ENCODE data around the gene HSD11B1.

Gene HSD11B1

DNA sequence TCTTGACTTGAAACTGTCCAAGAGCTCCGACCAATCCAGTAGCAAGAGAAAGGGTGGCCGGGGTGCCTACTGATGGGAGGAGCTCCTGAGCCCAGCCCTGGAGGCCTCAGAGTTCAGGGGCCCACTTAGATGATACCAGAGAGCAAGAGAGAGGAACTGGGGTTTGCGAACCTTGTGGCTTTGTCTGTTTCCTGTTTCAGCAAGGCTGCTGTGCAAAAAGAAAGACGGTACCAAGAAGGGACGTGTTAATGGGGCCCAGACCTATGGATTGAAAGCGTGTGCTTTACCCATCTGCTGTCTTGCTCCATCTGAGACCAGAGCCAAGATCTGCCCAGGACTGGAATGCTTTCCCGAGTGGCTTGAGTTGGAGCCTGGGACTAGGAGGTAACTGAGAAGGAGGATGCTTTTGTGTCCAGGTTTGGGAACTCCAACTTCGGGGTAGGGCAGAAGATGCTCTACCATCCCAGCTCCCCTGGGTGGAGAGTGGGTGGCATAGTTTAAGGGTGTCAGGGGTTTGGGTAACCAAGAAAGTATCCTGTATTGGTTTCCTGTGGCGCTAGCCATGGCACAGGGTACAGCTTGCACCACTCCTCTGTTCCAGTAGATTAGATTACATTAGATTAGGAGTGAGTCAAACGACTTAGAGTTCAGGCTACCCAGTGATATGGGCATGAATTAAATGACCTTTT, 51.4 kb downstream of the HSD11B1 start, which contains the start of gene TRAF3IP3:
TRAF3IP3 (plus strand) TSS at position 128 of the 689 bp plus-strand sequence. CDS start 3,987 bp downstream, outside the sequence.
- peak; percentile 55 for DNase-seq (ENCODE audit: low read depth)

DNA sequence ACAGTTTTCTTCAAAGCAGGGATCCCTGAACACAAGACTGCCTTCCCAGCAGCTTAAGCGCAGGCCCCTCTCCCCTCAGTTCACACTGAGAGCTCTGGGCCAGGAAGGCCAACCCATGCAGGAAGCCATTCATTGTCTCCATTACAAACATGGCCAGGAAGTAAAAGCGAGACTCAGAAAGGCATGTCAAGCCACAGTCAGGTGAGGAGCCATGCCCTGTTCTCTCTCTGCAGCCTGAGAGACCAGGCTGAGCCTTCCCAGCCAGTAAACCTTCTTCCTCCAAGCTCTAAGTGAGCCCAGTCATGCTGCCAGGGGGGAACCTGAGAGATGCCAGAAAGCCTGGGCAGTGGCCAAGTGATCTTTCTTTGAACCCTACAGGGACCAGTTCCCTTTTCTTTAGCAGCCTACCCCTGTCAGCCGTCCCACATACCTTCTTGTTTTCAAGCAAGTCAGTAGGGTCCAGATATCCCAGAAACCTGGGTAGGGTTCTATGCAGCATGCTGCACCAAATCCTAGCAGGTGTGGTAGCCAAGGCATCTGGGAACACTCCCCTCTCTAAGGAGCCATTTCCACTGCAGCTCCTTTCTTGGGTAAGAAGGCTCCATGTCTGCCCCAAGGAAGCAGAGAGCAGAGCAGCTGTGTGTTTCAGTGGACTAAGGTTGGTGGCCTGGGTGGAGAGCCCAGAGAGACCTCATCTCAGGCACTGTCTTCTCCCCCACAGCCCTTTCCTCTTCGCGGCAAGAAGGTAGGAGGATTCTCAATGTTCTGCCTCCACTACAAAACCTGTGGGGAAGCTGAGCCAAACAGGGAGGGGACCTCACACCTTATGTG, 52.2 kb downstream of the HSD11B1 start:
- no peak for DNase-seq (ENCODE audit: low read depth)

DNA sequence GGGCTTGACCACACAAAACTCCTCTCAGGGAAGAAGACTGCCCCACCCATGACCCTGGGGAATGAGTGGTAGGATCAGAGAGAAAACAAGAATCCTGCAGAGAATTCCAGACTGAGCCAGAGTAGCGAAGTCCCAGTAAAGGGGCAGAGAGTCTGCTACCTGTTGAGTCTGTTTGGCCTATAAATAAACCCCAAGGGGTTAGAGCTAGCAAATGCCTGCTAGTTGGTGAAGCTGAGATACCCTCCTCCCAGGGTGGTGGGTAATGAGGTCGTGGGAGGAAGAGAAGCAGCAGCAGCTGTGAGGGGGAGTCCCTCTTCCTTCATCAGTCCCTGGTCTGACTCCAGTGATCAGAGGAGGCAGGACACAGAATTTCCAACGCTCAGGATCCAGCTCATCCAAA, 53.8 kb downstream of the HSD11B1 start:
- DNase-seq (ENCODE audit: low read depth): no peak

GRCh38 chr1:209759829-209760359, 55.2 kb downstream of the HSD11B1 start:
- DNase-seq (ENCODE audit: low read depth): no peak

- no peak for DNase-seq (ENCODE audit: low read depth)
Measured at GRCh38 chr1:209761011-209761635, 56.5 kb downstream of the HSD11B1 start.

DNA sequence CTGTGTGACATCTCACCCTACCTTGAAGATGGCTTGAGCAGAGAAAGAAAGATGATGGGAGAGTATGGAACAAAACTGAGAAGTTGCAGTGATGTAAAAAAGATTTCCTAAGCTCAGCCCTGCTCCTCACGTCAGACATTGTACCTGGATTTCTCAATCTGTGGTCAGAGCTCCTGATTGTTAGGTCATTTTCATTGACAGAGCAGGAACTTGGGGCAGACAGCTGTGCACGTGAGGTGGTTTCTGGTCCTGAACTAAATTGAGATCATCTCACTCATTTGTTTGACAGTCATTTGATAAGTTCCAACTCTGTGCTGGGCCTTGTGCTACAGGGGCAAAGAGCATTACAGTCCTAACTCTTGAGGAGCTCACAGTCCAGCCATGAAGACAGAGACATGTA, 61.4 kb downstream of the HSD11B1 start:
- DNase-seq (ENCODE audit: low read depth): no peak

GRCh38 chr1:209767096-209767495, 62.5 kb downstream of the HSD11B1 start:
- DNase-seq (ENCODE audit: low read depth): no peak

GRCh38 chr1:209767706-209768105, 63.1 kb downstream of the HSD11B1 start:
- no peak for DNase-seq (ENCODE audit: low read depth)

DNA sequence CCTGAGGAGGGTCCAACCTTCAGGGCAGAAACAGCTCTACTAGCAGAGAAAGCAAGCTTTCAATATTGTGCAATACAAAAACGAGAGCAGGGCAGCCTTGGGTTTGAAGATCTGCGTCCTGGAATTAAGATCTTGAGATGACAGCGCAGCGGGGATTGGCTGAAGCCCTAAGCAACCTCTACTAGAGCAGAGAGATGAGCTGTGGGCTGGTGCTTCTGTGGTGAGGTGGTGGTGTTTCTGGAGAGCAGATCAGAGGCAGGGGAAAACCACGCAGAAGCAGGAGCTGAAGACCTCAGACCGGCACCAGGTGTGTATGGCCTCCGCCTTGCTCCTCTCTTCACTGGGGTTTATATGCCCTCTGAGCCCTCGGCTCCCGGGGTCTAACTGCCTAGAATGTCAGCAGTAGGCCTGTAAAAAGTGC, 63.7 kb downstream of the HSD11B1 start:
- DNase-seq (ENCODE audit: low read depth): peak; percentile 68

DNA sequence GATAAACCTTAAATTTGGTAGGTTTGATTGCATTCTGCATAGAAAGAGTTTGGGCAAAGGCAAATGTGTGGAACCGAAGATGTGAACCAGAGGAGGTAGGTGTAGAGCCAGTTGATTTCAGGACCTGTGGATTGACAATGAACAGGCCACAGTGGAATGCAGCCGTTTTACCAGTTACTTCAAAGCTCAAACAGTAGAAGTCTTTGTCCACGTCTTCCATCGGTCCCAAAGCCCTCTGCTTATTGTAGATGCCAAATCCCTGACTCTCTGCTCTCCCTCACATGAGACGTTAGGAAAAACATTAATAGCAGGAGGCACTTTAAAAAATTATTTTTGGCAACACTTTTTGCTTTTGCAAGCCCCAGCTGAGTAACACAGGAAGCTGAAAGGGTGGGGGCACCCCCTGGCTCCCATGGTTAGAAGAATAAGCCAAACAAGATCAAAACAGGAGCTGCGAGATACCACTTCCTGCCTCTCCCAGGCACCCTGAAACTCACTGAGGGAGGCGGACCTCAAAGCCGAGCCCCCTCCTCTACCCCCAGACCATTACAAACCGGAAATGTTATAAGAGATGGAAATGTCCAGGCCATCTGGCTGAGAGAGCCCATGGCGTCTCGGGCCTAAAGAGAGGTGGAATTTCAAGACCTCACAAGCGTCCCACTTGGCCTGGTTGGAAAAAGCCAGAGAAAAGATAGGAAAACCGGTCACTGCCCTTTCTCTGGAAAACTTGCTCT, 64.7 kb downstream of the HSD11B1 start:
- DNase-seq (ENCODE audit: low read depth): peak; percentile 63

DNA sequence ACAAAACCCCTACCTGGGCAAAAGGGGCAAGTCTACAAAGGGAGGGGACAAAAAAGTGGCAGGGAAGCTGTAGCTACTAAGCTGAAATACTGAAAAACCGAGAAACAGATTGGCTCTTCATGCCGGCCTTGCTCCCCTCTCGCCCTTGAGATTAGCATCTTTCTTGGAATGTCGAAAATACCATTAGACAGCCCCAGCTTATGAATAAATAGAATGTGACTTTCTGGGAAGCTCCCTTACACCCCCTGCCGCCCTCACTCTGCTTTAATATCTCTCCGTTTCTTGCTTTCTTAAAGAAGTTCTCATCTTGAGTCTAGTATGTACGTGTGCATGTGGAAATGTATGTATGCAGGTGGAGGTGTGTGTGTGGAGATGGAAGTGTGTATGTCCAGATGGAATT, 65.3 kb downstream of the HSD11B1 start:
- no peak for DNase-seq (ENCODE audit: low read depth)

- no peak for DNase-seq (ENCODE audit: low read depth)
Measured at GRCh38 chr1:209770636-209771415, 66.2 kb downstream of the HSD11B1 start.

- DNase-seq (ENCODE audit: low read depth): no peak
Measured at GRCh38 chr1:209772126-209772525, 67.5 kb downstream of the HSD11B1 start.

DNA sequence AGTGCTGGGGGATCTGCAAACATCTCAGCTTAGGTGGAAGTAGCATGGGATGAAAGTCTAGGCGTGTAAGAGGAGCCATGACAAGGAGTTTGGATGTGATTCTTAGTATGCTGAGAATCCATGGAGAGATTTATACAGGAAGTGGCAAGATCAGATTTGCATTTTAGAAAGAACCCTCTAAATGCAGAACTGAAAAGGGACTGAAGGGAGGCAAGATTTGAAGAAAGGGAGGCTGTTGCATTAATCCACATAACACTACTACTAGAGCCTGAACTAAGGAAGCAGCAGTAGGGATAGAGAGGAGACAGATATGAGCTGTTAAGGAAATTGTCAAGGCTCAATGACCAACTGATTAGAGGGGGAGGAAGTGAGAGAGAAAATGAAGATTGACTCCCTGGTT, 69.9 kb downstream of the HSD11B1 start:
- DNase-seq (ENCODE audit: low read depth): no peak

- no peak for DNase-seq (ENCODE audit: low read depth)
Measured at GRCh38 chr1:209775678-209776077, 71.0 kb downstream of the HSD11B1 start.

DNA sequence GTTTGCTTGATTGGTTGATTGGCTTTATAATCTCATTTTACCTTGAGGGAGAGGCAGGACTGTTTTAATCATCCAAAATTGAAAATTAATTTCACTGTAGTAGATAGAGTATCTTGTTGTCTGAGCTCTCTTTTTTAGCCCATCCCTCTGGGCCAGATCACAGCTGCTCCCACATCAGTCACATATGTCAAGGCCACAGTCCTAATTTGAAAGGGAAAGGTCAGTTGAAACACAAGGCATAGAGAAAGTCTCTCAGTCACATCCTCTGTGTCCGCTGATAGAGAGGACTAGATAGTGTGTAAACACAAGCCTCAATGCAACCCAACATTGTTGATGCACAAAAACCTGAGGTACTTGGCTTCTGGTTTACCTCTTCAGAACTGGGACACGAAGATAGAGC, 72.9 kb downstream of the HSD11B1 start:
- no peak for DNase-seq (ENCODE audit: low read depth)

- no peak for DNase-seq (ENCODE audit: low read depth)
Measured at GRCh38 chr1:209778102-209778501, 73.5 kb downstream of the HSD11B1 start.

DNA sequence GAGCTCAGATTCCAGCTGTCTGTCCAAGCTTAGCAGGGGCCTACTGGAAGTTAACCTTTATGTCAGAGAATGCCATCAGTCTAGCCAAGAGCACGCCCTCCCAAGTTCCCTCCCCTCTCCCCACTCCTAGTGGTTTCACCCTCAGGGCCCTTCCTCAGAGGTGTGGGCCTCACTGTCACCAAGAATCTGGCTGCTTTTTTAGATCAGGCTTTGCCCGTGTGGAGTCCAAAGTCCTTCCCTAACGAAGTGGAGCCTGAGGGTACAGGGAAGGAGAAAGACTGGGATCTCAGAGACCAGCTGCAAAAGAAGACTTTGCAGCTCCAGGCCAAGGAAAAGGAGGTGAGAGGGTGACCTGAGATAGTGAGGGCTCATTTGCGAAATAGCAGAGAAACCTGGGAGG, 75.6 kb downstream of the HSD11B1 start:
- DNase-seq (ENCODE audit: low read depth): no peak

DNA sequence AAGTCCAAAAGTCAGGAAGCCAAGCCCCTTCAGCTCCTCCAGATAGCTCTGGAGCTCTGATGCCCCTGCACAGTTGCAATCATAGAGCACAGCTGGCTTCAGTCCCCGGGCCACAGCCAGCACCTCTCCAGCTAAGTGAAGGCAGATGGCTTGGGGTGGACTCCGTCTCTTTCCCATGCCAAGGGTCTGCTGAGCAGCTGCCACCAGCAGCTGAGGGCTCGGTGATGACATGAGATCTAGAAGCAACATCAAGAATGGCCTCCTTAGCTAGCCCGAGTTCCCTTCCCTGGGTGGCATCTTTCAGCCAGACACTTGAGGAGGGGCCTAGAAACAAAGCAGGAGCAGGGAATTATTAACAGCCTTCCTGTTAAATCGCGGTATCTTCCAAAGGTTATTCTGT, 78.7 kb downstream of the HSD11B1 start:
- DNase-seq (ENCODE audit: low read depth): no peak

All from stimulated activated CD4-positive, alpha-beta T cell treated with anti-CD3 and anti-CD28 coated beads, Interleukin-2, amount 100 ng/mL, for 4 hours (primary cell).